Common myeloid progenitor, CD34-positive (primary cell): ENCODE results near the gene PAPPA2.

Experiments
- CTCF ChIA-PET: fragments of 350-600 bp; sonication (Branson Sonifier 250); formaldehyde crosslinking; loops from one replicate; lab custom pipeline; 2021; ENCODE audit warnings: antibody characterized with exemption; lab: Charles Lee
- POLR2A ChIA-PET: fragments of 350-600 bp; sonication (Branson Sonifier 250); formaldehyde crosslinking; loops from one replicate; lab custom pipeline; 2021; ENCODE audit warnings: antibody characterized with exemption; lab: Charles Lee
- DNase-seq, 3 donors: peaks; one replicate each; pipeline versions ENCODE4 v3.0.0 to v3.0.0-alpha.2; 2013
- H3K27ac ChIP-seq, 2 experiments: 1 replicate in 1 of 2; 2 replicates in 1 of 2; pipeline ENCODE4 v1.7.0; 2013; ENCODE audit warnings: inconsistent platforms in 2 of 2, low read length in 2 of 2, mild to moderate bottlenecking in 2 of 2, low read depth in 1 of 2, moderate library complexity in 1 of 2; ENCODE audit not compliant: severe bottlenecking in 2 of 2, insufficient read depth in 1 of 2, poor library complexity in 1 of 2
- H3K27me3 ChIP-seq, 5 experiments: replicated peaks in 2 of 5; 1 replicate in 3 of 5; 2 replicates in 2 of 5; pipeline versions ENCODE4 v1.6.1 to v1.7.0; 2013; ENCODE audit warnings: low read length in 4 of 5, mild to moderate bottlenecking in 2 of 5, moderate library complexity in 2 of 5, inconsistent platforms in 1 of 5; ENCODE audit not compliant: insufficient read depth in 5 of 5, control insufficient read depth in 4 of 5
- H3K36me3 ChIP-seq, 4 experiments: 1 replicate in 2 of 4; 2 replicates in 2 of 4; pipeline versions ENCODE4 v1.6.1 to v1.7.0; 2013; ENCODE audit warnings: low read length in 3 of 4, control low read depth in 1 of 4, mild to moderate bottlenecking in 1 of 4; ENCODE audit not compliant: control insufficient read depth in 4 of 4, insufficient read depth in 4 of 4
- H3K4me1 ChIP-seq, 4 experiments: 1 replicate in 3 of 4; 2 replicates in 1 of 4; pipeline versions ENCODE4 v1.6.1 to v1.7.1; 2013; ENCODE audit warnings: low read length in 3 of 4, mild to moderate bottlenecking in 3 of 4, control low read depth in 1 of 4, inconsistent platforms in 1 of 4, moderate library complexity in 1 of 4; ENCODE audit not compliant: control insufficient read depth in 4 of 4, insufficient read depth in 4 of 4; ENCODE audit errors: control extremely low read depth in 1 of 4
- H3K4me3 ChIP-seq, 7 experiments: 1 replicate in 4 of 7; 2 replicates in 3 of 7; pipeline versions ENCODE4 v1.5.1 to v1.7.0; 2013; ENCODE audit warnings: mild to moderate bottlenecking in 7 of 7, low read length in 6 of 7, moderate library complexity in 6 of 7, inconsistent platforms in 2 of 7, low read depth in 2 of 7, control low read depth in 1 of 7; ENCODE audit not compliant: insufficient read depth in 4 of 7, control insufficient read depth in 1 of 7; ENCODE audit errors: extremely low read depth in 1 of 7
- H3K9me3 ChIP-seq, 5 experiments: 1 replicate in 4 of 5; 2 replicates in 1 of 5; pipeline versions ENCODE4 v1.6.1 to v1.7.1; 2013; ENCODE audit warnings: low read length in 4 of 5, mild to moderate bottlenecking in 2 of 5, inconsistent platforms in 1 of 5, low read depth in 1 of 5, moderate library complexity in 1 of 5; ENCODE audit not compliant: control insufficient read depth in 4 of 5, insufficient read depth in 2 of 5; ENCODE audit errors: control extremely low read depth in 1 of 5
- WGBS: methylation state at CpG from one replicate; pipeline ENCODE4 v1.1.5; 2013; ENCODE audit not compliant: insufficient coverage; 5-methylcytosine and 5-hydroxymethylcytosine counted together

PAPPA2 gene

DNA sequence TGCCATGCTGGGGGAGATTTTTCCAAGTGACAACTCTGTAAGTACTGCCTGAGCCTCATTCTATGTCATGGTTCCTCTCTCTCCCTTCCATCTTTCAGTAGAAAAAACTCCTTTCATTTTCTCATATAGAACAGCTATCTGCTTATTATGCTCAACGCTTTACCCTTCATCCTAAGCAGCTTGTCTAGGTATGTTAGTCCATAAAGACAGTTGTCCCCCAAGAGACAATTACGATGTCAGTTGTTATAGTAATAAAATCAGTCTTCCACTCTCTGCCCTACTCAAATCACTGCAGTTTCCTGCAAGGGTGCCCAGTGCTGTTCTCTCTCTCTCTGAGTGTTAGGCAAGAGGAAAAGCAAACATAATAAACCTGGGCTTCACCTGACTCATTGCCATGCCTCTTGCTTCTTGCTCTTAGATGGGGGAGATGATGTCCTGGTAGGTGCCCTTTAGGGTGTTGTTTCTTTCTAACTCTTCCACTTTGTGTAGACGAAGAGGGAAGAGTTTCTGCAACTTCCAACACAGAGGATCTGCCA, 59.4 kb downstream of the PAPPA2 start:
- CTCF ChIA-PET = no interaction called here
- DNase-seq = no peak
- H3K9me3 ChIP-seq = no peaks in the 10 kb centered on the region

DNA sequence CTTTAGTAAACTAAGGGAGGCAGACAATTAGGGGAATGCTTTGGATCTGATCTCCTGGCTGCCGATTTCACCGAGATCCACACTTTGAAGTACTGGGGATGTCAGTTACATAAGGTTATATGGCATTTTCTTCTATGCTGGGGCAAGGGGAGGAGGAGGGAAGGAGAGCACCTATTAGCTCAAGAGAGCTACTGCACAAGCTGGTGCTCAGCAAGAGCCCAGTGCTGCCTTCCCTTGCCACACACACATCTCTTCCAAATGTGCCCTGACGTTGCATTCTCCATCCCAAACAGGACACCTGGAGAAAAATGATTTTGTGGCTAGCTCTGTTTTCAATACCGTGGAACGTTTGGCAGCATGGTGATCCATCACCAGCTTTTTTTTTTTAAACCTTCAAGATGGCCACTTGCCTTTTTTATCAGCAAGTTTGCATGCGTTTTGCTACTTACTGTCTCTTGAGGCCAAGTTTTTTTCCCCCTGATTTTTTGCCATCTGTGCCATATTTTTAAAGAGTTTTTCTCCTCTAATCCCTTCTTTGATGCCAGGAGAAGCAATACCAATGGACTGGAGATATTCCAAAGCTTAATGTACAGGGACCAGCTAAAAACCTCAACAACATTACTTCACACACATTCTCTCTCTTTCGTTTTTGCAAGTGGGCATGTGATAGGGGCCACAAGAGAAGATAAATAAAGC, 66.6 kb downstream of the PAPPA2 start:
- no peak overlapping the region for H3K27ac ChIP-seq
- H3K36me3 ChIP-seq = no peaks in the 10 kb centered on the region
- H3K4me1 ChIP-seq = no peaks in the 10 kb centered on the region
- no peak for DNase-seq
- ChIA-PET CTCF (interaction anchor here (0.8 kb wide), 1 partner anchor 29 kb away, joined by 3 read pairs; no protein-coding TSS in a partner anchor), POLR2A (no interaction called here)
- no peaks in the 10 kb centered on the region for H3K9me3 ChIP-seq
- 95% methylated on average over 4 of the region's 7 CpGs for WGBS
- no peak overlapping the region for H3K4me3 ChIP-seq
- peaks cover 0 to 1% (median 0%) of the 10 kb centered on the region in 5 experiments for H3K27me3 ChIP-seq

More for the DNA sequence above, 59.4 kb downstream of the PAPPA2 start:
- no CpG with 5 or more reads among the region's 3 CpGs for WGBS
- Histone ChIP-seq H3K4me3 (no peak overlapping the region), H3K27me3 (no peaks in the 10 kb centered on the region), H3K27ac (no peak overlapping the region), H3K4me1 (no peaks in the 10 kb centered on the region), H3K36me3 (no peaks in the 10 kb centered on the region)
- POLR2A ChIA-PET = no interaction called here

DNA sequence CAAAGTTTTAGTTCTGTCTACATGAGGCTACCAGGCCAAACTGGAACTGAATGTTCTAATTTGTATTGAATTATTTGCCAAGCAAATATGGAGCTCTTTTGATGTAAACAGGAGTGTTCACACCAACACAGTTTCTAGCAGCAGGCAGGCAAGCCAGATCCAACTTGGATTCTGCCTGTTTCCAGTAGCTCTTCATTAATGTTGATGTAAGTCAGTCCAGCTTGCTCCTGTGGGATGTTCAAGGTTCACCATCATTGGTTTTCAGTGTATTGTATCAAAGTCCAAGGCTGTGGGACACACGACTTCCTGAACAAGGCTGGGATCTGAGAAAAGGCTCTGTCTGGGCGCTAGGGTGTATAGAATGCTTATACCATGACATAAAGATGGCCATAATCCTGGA, 68.1 kb downstream of the PAPPA2 start:
- Histone ChIP-seq H3K36me3 (no peaks in the 10 kb centered on the region), H3K27me3 (peaks cover 0 to 1% (median 0%) of the 10 kb centered on the region in 5 experiments), H3K4me3 (no peak overlapping the region), H3K27ac (no peak overlapping the region), H3K4me1 (no peaks in the 10 kb centered on the region), H3K9me3 (no peaks in the 10 kb centered on the region)
- 100% methylated on average over 1 of the region's 2 CpGs for WGBS
- no peak for DNase-seq
- CTCF ChIA-PET = no interaction called here
- POLR2A ChIA-PET = no interaction called here

- Histone ChIP-seq H3K27me3 (peaks cover 0 to 1% (median 0%) of the 10 kb centered on the region in 5 experiments), H3K4me3 (no peak overlapping the region), H3K27ac (no peak overlapping the region), H3K9me3 (no peaks in the 10 kb centered on the region), H3K4me1 (no peaks in the 10 kb centered on the region), H3K36me3 (no peaks in the 10 kb centered on the region)
- DNase-seq = no peak
- CTCF ChIA-PET = no interaction called here
- POLR2A ChIA-PET = no interaction called here
- 77% methylated on average over 16 of the region's 16 CpGs for WGBS
Observed at GRCh38 chr1:176531921-176532897, 69.2 kb downstream of the PAPPA2 start.

DNA sequence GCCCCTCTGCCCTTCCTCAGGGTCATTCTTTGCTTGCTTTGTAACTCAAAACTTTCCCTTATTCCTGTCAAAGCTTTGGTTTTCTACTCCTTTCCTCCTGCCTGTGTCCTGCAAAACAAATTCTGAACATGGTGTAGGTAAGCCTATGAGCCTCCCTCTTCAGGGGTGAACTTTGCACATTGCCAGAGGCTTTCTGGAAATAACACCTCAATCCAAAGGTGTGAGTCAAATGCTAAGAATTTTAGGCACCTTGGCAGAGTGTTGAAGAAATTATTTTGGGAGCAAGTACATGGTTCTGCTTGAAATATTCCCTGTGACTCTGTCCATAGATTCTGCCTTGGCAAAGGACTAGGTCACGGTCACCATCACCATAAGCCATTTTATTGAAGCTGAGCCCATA, 70.0 kb downstream of the PAPPA2 start:
- CTCF ChIA-PET = no interaction called here
- Histone ChIP-seq H3K9me3 (no peaks in the 10 kb centered on the region), H3K36me3 (no peaks in the 10 kb centered on the region), H3K4me3 (no peak overlapping the region), H3K27me3 (peaks cover 0 to 1% (median 0%) of the 10 kb centered on the region in 5 experiments), H3K27ac (no peak overlapping the region), H3K4me1 (no peaks in the 10 kb centered on the region)
- DNase-seq = no peak
- POLR2A ChIA-PET = no interaction called here
- 100% methylated on average over 1 of the region's 1 CpG for WGBS

- POLR2A ChIA-PET = no interaction called here
- CTCF ChIA-PET = interaction anchor here (0.6 kb wide), 1 partner anchor 16 kb away, joined by 3 read pairs; no protein-coding TSS in a partner anchor
- H3K36me3 ChIP-seq = no peaks in the 10 kb centered on the region
- no peaks in the 10 kb centered on the region for H3K27me3 ChIP-seq
- WGBS = no CpG with 5 or more reads among the region's 2 CpGs
- H3K27ac ChIP-seq = no peak overlapping the region
- no peak overlapping the region for H3K4me3 ChIP-seq
- H3K4me1 ChIP-seq = no peaks in the 10 kb centered on the region
- no peaks in the 10 kb centered on the region for H3K9me3 ChIP-seq
- DNase-seq = no peak
Observed at GRCh38 chr1:176536588-176536987, 73.6 kb downstream of the PAPPA2 start.
